SK-N-MC (cell line): Measurements from ENCODE around the gene PPFIA4.

Experiments
- DNase-seq: peaks from one replicate; pipeline ENCODE4 v3.0.0-alpha.2; 2011; ENCODE audit warnings: low read depth, low spot score
- H3K27ac ChIP-seq: fragments of 200-600 bp; sonication (generic); 2 replicates; pipeline ENCODE4 v1.5.1; 2016; ENCODE audit warnings: mixed run types
- H3K36me3 ChIP-seq: fragments of 200-600 bp; sonication (generic); 2 replicates; pipeline ENCODE4 v1.6.1; 2017; ENCODE audit warnings: antibody characterized with exemption, low read length, mixed read lengths; ENCODE audit not compliant: insufficient read depth
- H3K4me3 ChIP-seq: fragments of 200-600 bp; sonication (generic); 2 replicates; pipeline ENCODE4 v1.5.1; 2016
- H3K9ac ChIP-seq: fragments of 200-600 bp; sonication (generic); 2 replicates; pipeline ENCODE4 v1.8.0; 2017; ENCODE audit warnings: mixed run types, mixed read lengths; ENCODE audit not compliant: insufficient read length
- H3K9me3 ChIP-seq: fragments of 200-600 bp; sonication (generic); 2 replicates; pipeline ENCODE4 v1.6.1; 2017; ENCODE audit warnings: low read depth, mild to moderate bottlenecking, antibody characterized with exemption, low read length, moderate library complexity, mixed read lengths
- EZH2 ChIP-seq: fragments of 200-600 bp; sonication (generic); IDR thresholded peaks from one replicate; pipeline ENCODE4 v1.6.1; 2017; ENCODE audit warnings: antibody characterized with exemption
- FOXP2 ChIP-seq: optimal IDR thresholded peaks from 2 replicates; pipeline ENCODE3; 2011; ENCODE audit warnings: mild to moderate bottlenecking, moderate library complexity; ENCODE audit not compliant: insufficient read depth; ENCODE audit errors: extremely low read length, control extremely low read depth
- POLR2AphosphoS5 ChIP-seq: IDR thresholded peaks from 2 replicates; pipeline ENCODE4 v1.6.1; 2012; ENCODE audit warnings: mild to moderate bottlenecking, low read depth, low read length, borderline replicate concordance

The PPFIA4 gene

GRCh38 chr1:203049077-203049476, 22.8 kb downstream of the PPFIA4 start:
- Histone ChIP-seq H3K36me3 (no peaks in the 10 kb centered on the region), H3K9ac (no peak overlapping the region), H3K27ac (no peak overlapping the region), H3K9me3 (no peaks in the 10 kb centered on the region), H3K4me3 (no peak overlapping the region)
- no peak for DNase-seq
- no peak for TF ChIP-seq FOXP2
- no peak for TF ChIP-seq POLR2AphosphoS5
- TF ChIP-seq EZH2, result no peak

- Histone ChIP-seq H3K9me3 (no peaks in the 10 kb centered on the region), H3K27ac (no peak overlapping the region), H3K36me3 (no peaks in the 10 kb centered on the region), H3K4me3 (no peak overlapping the region), H3K9ac (no peak overlapping the region)
- TF ChIP-seq POLR2AphosphoS5, result no peak
- no peak for DNase-seq
These were observed 23.4 kb downstream of the PPFIA4 start for GRCh38 chr1:203049576-203050180.

- no peaks in the 10 kb centered on the region for H3K36me3 ChIP-seq
- H3K27ac ChIP-seq, result no peak overlapping the region
- H3K9ac ChIP-seq, result no peak overlapping the region
- H3K9me3 ChIP-seq, result no peaks in the 10 kb centered on the region
- TF ChIP-seq FOXP2 (no peak), POLR2AphosphoS5 (no peak), EZH2 (no peak)
- H3K4me3 ChIP-seq, result no peak overlapping the region
- DNase-seq, result no peak
These were observed 24.5 kb downstream of the PPFIA4 start for GRCh38 chr1:203050826-203051225.

GRCh38 chr1:203051841-203052324, 25.6 kb downstream of the PPFIA4 start:
- Histone ChIP-seq H3K27ac (no peak overlapping the region), H3K4me3 (no peak overlapping the region), H3K9ac (no peak overlapping the region), H3K9me3 (no peaks in the 10 kb centered on the region), H3K36me3 (no peaks in the 10 kb centered on the region)
- no peak for DNase-seq
- TF ChIP-seq POLR2AphosphoS5, result no peak
- no peak for TF ChIP-seq FOXP2
- no peak for TF ChIP-seq EZH2

- H3K4me3 ChIP-seq, result no peak overlapping the region
- DNase-seq, result no peak
- H3K9me3 ChIP-seq, result no peaks in the 10 kb centered on the region
- no peak overlapping the region for H3K9ac ChIP-seq
- TF ChIP-seq EZH2 (no peak), FOXP2 (no peak), POLR2AphosphoS5 (no peak)
- H3K27ac ChIP-seq, result no peak overlapping the region
- no peaks in the 10 kb centered on the region for H3K36me3 ChIP-seq
These were observed 26.3 kb downstream of the PPFIA4 start for GRCh38 chr1:203052601-203053000.

- no peak overlapping the region for H3K9ac ChIP-seq
- no peak for DNase-seq
- TF ChIP-seq POLR2AphosphoS5 (no peak), FOXP2 (no peak), EZH2 (no peak)
- H3K36me3 ChIP-seq, result no peaks in the 10 kb centered on the region
- no peaks in the 10 kb centered on the region for H3K9me3 ChIP-seq
- no peak overlapping the region for H3K4me3 ChIP-seq
- H3K27ac ChIP-seq, result no peak overlapping the region
These were observed 27.9 kb downstream of the PPFIA4 start for GRCh38 chr1:203054184-203054583.

GRCh38 chr1:203054642-203055041, 28.4 kb downstream of the PPFIA4 start:
- no peaks in the 10 kb centered on the region for H3K36me3 ChIP-seq
- no peak overlapping the region for H3K4me3 ChIP-seq
- no peak overlapping the region for H3K27ac ChIP-seq
- DNase-seq, result no peak
- TF ChIP-seq POLR2AphosphoS5, result no peak
- TF ChIP-seq EZH2, result no peak
- TF ChIP-seq FOXP2, result no peak
- H3K9ac ChIP-seq, result no peak overlapping the region
- no peaks in the 10 kb centered on the region for H3K9me3 ChIP-seq

GRCh38 chr1:203055161-203055799, 29.0 kb downstream of the PPFIA4 start:
- Histone ChIP-seq H3K9me3 (no peaks in the 10 kb centered on the region), H3K9ac (no peak overlapping the region), H3K27ac (no peak overlapping the region), H3K4me3 (no peak overlapping the region), H3K36me3 (no peaks in the 10 kb centered on the region)
- TF ChIP-seq FOXP2 (no peak), EZH2 (no peak), POLR2AphosphoS5 (no peak)
- DNase-seq, result no peak

- H3K36me3 ChIP-seq, result no peaks in the 10 kb centered on the region
- no peak overlapping the region for H3K9ac ChIP-seq
- DNase-seq, result no peak
- no peak overlapping the region for H3K27ac ChIP-seq
- no peaks in the 10 kb centered on the region for H3K9me3 ChIP-seq
- H3K4me3 ChIP-seq, result no peak overlapping the region
- TF ChIP-seq FOXP2 (no peak), POLR2AphosphoS5 (no peak), EZH2 (no peak)
These were observed 29.7 kb downstream of the PPFIA4 start for GRCh38 chr1:203056012-203056411.
